K562 (cell line): Measurements from ENCODE around the gene ENPP7. TPM values are rescaled to one million over a fixed set of nuclear protein-coding genes. Genes with fewer than 3 reads are reported as not detected.

Experiments
- ARHGAP35 ChIP-seq: fragments of 450-650 bp; IDR thresholded peaks from 2 replicates; pipeline ENCODE4 v1.6.1; 2018; ENCODE audit not compliant: partially characterized antibody
- ETV1 ChIP-seq: fragments of 450-650 bp; conservative IDR thresholded peaks from 2 replicates; pipeline ENCODE4 v1.6.1; 2016; ENCODE audit warnings: missing genetic modification characterization, control low read depth, low read depth, missing compliant biosample characterization
- JUND ChIP-seq, 2 experiments: IDR thresholded peaks; 2 replicates in 1 of 2; 3 replicates in 1 of 2; pipeline ENCODE4 v1.6.1; 2011; ENCODE audit warnings: borderline replicate concordance in 2 of 2, low read depth in 2 of 2, low read length in 2 of 2, improper control_type of control experiment in 1 of 2, missing biosample characterization in 1 of 2, missing genetic modification characterization in 1 of 2, missing genetic modification reagents in 1 of 2
- MCM3 ChIP-seq: fragments of 450-650 bp; IDR thresholded peaks from 2 replicates; pipeline ENCODE4 v1.6.1; 2016
- NCOA1 ChIP-seq: fragments of 450-650 bp; IDR thresholded peaks from 2 replicates; pipeline ENCODE4 v1.6.1; 2016; ENCODE audit warnings: low read depth
- POLR2A ChIP-seq: fragments of 450-650 bp; conservative IDR thresholded peaks from 2 replicates; pipeline ENCODE4 v1.6.1; 2016
- TBL1XR1 ChIP-seq, 2 experiments: IDR thresholded peaks; 2 replicates each; pipeline ENCODE4 v1.6.1; 2012; ENCODE audit warnings: improper control_type of control experiment in 2 of 2, low read length in 2 of 2, mild to moderate bottlenecking in 1 of 2
- TRIM24 ChIP-seq, 2 experiments: fragments of 450-650 bp; IDR thresholded peaks; 2 replicates each; pipeline ENCODE4 v1.6.1; 2016
- XRCC4 ChIP-seq: IDR thresholded peaks from one replicate; pipeline ENCODE4 v1.6.1; 2011; ENCODE audit not compliant: insufficient read depth, insufficient read length; ENCODE audit errors: extremely low read depth
- ZNF143 ChIP-seq: sonication (generic); formaldehyde crosslinking; IDR thresholded peaks from 2 replicates; pipeline ENCODE4 v1.9.0; 2022; ENCODE audit warnings: mild to moderate bottlenecking, missing genetic modification reagents
- ZNF146 ChIP-seq: IDR thresholded peaks from one replicate; pipeline ENCODE4 v1.6.1; 2018; ENCODE audit warnings: missing compliant biosample characterization; ENCODE audit not compliant: unreplicated experiment
- ZNF311 ChIP-seq: fragments of 250-450 bp; sonication (Bioruptor Pico); IDR thresholded peaks from 2 replicates; pipeline ENCODE4 v1.4.0; 2020; ENCODE audit warnings: mild to moderate bottlenecking, moderate library complexity
- ZNF583 ChIP-seq: fragments of 250-450 bp; sonication (Bioruptor Pico); IDR thresholded peaks from 2 replicates; pipeline ENCODE4 v1.4.0; 2020
- polyA plus RNA-seq, 8 experiments: library from polyadenylated mRNA; depleted of rRNA in 4 of 8; stranded (reverse) in 5 of 8; unstranded in 3 of 8; fragments of >200 nt; fragmentation: Nextera tagmentation in 2 of 8; fragmentation: Illumina TruSeq in 1 of 8; extraction: Ambion mirVana in 2 of 8; extraction: Trizol in 1 of 8; gene quantifications; 2 replicates each; pipeline versions ENCODE4 v1.2.1 to v1.2.3, GENCODE V29; 2011 to 2014; ENCODE audit warnings: inconsistent platforms in 1 of 8, missing spikeins in 1 of 8
- total RNA-seq, 7 experiments: library from RNA; depleted of rRNA in 6 of 7; stranded (reverse); fragments of >200 nt in 6 of 7; fragmentation: Illumina TruSeq in 2 of 7; extraction: Trizol in 2 of 7; gene quantifications; 2 replicates each; pipeline versions ENCODE4 v1.2.1 to v1.2.3, GENCODE V29; 2011 to 2021; ENCODE audit warnings: low replicate concordance in 1 of 7
- TF ChIP-seq, protein P1 (sequence below): sonication (generic); formaldehyde crosslinking; IDR thresholded peaks from 2 replicates; pipeline ENCODE4 v1.8.0; 2023; ENCODE audit warnings: mild to moderate bottlenecking, missing genetic modification reagents
- TF ChIP-seq, protein P2 (sequence below), 2 experiments: fragments of 450-650 bp in 1 of 2; IDR thresholded peaks; 2 replicates each; pipeline ENCODE4 v1.6.1; 2011 to 2017; ENCODE audit warnings: low read depth in 2 of 2, antibody characterized with exemption in 1 of 2, borderline replicate concordance in 1 of 2, low read length in 1 of 2, mild to moderate bottlenecking in 1 of 2, mixed read lengths in 1 of 2; ENCODE audit not compliant: control insufficient read depth in 1 of 2
- TF ChIP-seq, protein P3 (sequence below): fragments of 450-650 bp; IDR thresholded peaks from 2 replicates; pipeline ENCODE4 v1.6.1; 2016; ENCODE audit warnings: borderline replicate concordance
- TF ChIP-seq, protein P4 (sequence below): fragments of 200-800 bp; sonication (Bioruptor generic); IDR thresholded peaks from 2 replicates; pipeline ENCODE4 v1.6.1; 2017; ENCODE audit warnings: missing genetic modification characterization, missing compliant biosample characterization

The ENPP7 gene
- total and polyA plus RNA-seq, 9 of the 15 experiments (the other 6 are each of a cell fraction or from before 2014, with no cell fraction given): not detected

DNA sequence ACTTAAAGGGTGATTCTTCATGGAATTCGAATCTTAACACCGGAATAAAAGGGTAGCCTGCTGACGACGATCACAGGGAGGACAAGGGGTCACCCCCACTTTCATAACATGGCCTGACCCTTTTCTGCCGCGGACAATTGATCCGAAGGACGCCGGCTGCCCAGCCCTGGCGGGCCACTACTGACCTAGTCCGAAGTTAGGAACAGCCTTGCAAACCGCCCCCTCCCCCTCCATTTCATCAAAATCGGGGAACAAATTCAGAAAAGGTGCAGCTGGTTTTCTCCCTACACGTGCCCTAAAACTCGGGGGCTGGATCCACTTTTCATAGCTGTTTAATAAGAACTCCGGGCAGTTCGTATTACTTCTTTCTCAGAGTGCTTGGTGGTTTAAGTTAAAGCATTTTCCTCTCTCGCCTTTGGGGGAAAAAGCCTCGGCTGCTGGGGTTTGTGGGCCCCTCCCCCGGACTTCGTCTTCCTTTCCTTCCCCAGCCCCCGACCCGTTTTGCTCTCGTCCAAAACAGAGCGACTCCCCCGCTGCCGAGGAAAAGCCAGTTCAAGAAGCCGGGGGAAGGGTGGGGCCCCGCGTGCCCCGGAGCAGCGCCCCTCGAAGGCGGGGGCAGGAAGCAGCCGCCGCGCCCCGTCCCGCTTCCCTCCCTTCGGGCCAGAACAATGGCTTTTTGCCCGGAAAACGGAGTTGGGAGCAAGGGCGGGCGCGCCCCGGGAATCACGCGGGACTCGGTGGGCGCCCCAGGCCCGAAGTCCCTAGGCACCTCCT lies 46.6 kb downstream of the ENPP7 start (continued):
- TF ChIP-seq, protein P1, sequence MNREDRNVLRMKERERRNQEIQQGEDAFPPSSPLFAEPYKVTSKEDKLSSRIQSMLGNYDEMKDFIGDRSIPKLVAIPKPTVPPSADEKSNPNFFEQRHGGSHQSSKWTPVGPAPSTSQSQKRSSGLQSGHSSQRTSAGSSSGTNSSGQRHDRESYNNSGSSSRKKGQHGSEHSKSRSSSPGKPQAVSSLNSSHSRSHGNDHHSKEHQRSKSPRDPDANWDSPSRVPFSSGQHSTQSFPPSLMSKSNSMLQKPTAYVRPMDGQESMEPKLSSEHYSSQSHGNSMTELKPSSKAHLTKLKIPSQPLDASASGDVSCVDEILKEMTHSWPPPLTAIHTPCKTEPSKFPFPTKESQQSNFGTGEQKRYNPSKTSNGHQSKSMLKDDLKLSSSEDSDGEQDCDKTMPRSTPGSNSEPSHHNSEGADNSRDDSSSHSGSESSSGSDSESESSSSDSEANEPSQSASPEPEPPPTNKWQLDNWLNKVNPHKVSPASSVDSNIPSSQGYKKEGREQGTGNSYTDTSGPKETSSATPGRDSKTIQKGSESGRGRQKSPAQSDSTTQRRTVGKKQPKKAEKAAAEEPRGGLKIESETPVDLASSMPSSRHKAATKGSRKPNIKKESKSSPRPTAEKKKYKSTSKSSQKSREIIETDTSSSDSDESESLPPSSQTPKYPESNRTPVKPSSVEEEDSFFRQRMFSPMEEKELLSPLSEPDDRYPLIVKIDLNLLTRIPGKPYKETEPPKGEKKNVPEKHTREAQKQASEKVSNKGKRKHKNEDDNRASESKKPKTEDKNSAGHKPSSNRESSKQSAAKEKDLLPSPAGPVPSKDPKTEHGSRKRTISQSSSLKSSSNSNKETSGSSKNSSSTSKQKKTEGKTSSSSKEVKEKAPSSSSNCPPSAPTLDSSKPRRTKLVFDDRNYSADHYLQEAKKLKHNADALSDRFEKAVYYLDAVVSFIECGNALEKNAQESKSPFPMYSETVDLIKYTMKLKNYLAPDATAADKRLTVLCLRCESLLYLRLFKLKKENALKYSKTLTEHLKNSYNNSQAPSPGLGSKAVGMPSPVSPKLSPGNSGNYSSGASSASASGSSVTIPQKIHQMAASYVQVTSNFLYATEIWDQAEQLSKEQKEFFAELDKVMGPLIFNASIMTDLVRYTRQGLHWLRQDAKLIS (CRISPR knock-in tag): no peak
- no peak for TF ChIP-seq ZNF583
- no peak for TF ChIP-seq ZNF311 (CRISPR knock-in tag)
- TF ChIP-seq XRCC4: no peak
- 0 out of 2 replicates have a peak, but pooled peaks have one; percentile 35 for TF ChIP-seq JUND (IDR thresholded peaks at IDR 0.05; ENCODE audit: borderline replicate concordance, low read depth, low read length)
- TF ChIP-seq JUND (tag; IDR thresholded peaks at IDR 0.05; ENCODE audit: borderline replicate concordance, low read depth, low read length): no peak
- 0 out of 4 replicates have a peak, but pooled peaks of 1 of the 2 experiments have one; percentile 11 for TF ChIP-seq TBL1XR1 (IDR thresholded peaks at IDR 0.05; ENCODE audit: low read length in 2 of 2)
- no peak for TF ChIP-seq ZNF146 (CRISPR knock-in tag)
- TF ChIP-seq, protein P2, sequence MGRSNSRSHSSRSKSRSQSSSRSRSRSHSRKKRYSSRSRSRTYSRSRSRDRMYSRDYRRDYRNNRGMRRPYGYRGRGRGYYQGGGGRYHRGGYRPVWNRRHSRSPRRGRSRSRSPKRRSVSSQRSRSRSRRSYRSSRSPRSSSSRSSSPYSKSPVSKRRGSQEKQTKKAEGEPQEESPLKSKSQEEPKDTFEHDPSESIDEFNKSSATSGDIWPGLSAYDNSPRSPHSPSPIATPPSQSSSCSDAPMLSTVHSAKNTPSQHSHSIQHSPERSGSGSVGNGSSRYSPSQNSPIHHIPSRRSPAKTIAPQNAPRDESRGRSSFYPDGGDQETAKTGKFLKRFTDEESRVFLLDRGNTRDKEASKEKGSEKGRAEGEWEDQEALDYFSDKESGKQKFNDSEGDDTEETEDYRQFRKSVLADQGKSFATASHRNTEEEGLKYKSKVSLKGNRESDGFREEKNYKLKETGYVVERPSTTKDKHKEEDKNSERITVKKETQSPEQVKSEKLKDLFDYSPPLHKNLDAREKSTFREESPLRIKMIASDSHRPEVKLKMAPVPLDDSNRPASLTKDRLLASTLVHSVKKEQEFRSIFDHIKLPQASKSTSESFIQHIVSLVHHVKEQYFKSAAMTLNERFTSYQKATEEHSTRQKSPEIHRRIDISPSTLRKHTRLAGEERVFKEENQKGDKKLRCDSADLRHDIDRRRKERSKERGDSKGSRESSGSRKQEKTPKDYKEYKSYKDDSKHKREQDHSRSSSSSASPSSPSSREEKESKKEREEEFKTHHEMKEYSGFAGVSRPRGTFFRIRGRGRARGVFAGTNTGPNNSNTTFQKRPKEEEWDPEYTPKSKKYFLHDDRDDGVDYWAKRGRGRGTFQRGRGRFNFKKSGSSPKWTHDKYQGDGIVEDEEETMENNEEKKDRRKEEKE (IDR thresholded peaks at IDR 0.05; ENCODE audit: borderline replicate concordance in 1 of 2, control insufficient read depth in 1 of 2, low read depth in 2 of 2, low read length in 1 of 2): no peak
- TF ChIP-seq TRIM24 (IDR thresholded peaks at IDR 0.05): 0 out of 4 replicates have a peak, but pooled peaks of 1 of the 2 experiments have one; percentile 41
- TF ChIP-seq ZNF143 (CRISPR knock-in tag): no peak
- TF ChIP-seq, protein P3, sequence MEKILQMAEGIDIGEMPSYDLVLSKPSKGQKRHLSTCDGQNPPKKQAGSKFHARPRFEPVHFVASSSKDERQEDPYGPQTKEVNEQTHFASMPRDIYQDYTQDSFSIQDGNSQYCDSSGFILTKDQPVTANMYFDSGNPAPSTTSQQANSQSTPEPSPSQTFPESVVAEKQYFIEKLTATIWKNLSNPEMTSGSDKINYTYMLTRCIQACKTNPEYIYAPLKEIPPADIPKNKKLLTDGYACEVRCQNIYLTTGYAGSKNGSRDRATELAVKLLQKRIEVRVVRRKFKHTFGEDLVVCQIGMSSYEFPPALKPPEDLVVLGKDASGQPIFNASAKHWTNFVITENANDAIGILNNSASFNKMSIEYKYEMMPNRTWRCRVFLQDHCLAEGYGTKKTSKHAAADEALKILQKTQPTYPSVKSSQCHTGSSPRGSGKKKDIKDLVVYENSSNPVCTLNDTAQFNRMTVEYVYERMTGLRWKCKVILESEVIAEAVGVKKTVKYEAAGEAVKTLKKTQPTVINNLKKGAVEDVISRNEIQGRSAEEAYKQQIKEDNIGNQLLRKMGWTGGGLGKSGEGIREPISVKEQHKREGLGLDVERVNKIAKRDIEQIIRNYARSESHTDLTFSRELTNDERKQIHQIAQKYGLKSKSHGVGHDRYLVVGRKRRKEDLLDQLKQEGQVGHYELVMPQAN: 0 out of 2 replicates have a peak, but pooled peaks have one; percentile 14
- peak; percentile 58 for TF ChIP-seq POLR2A
- peak; percentile 66; the same call in 1 of the 2 replicates for TF ChIP-seq ETV1 (tag)
- TF ChIP-seq, protein P4, sequence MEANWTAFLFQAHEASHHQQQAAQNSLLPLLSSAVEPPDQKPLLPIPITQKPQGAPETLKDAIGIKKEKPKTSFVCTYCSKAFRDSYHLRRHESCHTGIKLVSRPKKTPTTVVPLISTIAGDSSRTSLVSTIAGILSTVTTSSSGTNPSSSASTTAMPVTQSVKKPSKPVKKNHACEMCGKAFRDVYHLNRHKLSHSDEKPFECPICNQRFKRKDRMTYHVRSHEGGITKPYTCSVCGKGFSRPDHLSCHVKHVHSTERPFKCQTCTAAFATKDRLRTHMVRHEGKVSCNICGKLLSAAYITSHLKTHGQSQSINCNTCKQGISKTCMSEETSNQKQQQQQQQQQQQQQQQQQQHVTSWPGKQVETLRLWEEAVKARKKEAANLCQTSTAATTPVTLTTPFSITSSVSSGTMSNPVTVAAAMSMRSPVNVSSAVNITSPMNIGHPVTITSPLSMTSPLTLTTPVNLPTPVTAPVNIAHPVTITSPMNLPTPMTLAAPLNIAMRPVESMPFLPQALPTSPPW: peak; percentile 92; the same call in 1 of the 2 replicates
- no peak for TF ChIP-seq ARHGAP35
- no peak for TF ChIP-seq MCM3
- no peak for TF ChIP-seq NCOA1
